HEK293T (cell line): ENCODE data around the gene HCK.

Experiments
- CTCF ChIA-PET: fragments of 350-600 bp; formaldehyde crosslinking; extraction: SDS; loops from one replicate; lab custom pipeline; 2021; ENCODE audit warnings: antibody characterized with exemption, inconsistent platforms; lab: Yijun Ruan, JAX
- POLR2A ChIA-PET: fragments of 350-600 bp; formaldehyde crosslinking; extraction: SDS; loops from one replicate; lab custom pipeline; 2020; ENCODE audit warnings: antibody characterized with exemption, inconsistent platforms; lab: Yijun Ruan, JAX
- DNase-seq: peaks from one replicate; pipeline ENCODE4 v3.0.0; 2012; ENCODE audit warnings: mixed read lengths; ENCODE audit errors: extremely low spot score
- ARNT ChIP-seq: fragments of 450-650 bp; IDR thresholded peaks from 2 replicates; pipeline ENCODE4 v1.6.1; 2017; ENCODE audit warnings: mild to moderate bottlenecking
- BHLHE40 ChIP-seq: fragments of 450-650 bp; IDR thresholded peaks from 2 replicates; pipeline ENCODE4 v1.6.1; 2016; ENCODE audit warnings: mild to moderate bottlenecking, moderate library complexity, borderline replicate concordance
- CTBP1 ChIP-seq: fragments of 450-650 bp; IDR thresholded peaks from 2 replicates; pipeline ENCODE4 v1.6.1; 2016; ENCODE audit warnings: borderline replicate concordance
- ELF4 ChIP-seq: fragments of 450-650 bp; IDR thresholded peaks from 2 replicates; pipeline ENCODE4 v1.6.1; 2017; ENCODE audit warnings: antibody characterized with exemption
- FOXA1 ChIP-seq: fragments of 450-650 bp; IDR thresholded peaks from 2 replicates; pipeline ENCODE4 v1.6.1; 2016; ENCODE audit warnings: mild to moderate bottlenecking
- FOXK2 ChIP-seq: fragments of 450-650 bp; IDR thresholded peaks from 2 replicates; pipeline ENCODE4 v1.6.1; 2016; ENCODE audit warnings: mild to moderate bottlenecking
- FOXM1 ChIP-seq: fragments of 450-650 bp; IDR thresholded peaks from 2 replicates; pipeline ENCODE4 v1.6.1; 2017; ENCODE audit warnings: mild to moderate bottlenecking, borderline replicate concordance
- HDGF ChIP-seq: fragments of 450-650 bp; IDR thresholded peaks from 2 replicates; pipeline ENCODE4 v1.6.1; 2017; ENCODE audit warnings: antibody characterized with exemption, borderline replicate concordance
- L3MBTL2 ChIP-seq: fragments of 450-650 bp; conservative IDR thresholded peaks from 2 replicates; pipeline ENCODE4 v1.6.1; 2016; ENCODE audit warnings: mild to moderate bottlenecking
- LEF1 ChIP-seq: fragments of 450-650 bp; IDR thresholded peaks from 2 replicates; pipeline ENCODE4 v1.6.1; 2017; ENCODE audit warnings: mild to moderate bottlenecking, borderline replicate concordance
- NFRKB ChIP-seq: fragments of 450-650 bp; IDR thresholded peaks from 2 replicates; pipeline ENCODE4 v1.6.1; 2016; ENCODE audit warnings: mild to moderate bottlenecking, moderate library complexity
- SP1 ChIP-seq: fragments of 450-650 bp; IDR thresholded peaks from 2 replicates; pipeline ENCODE4 v1.6.1; 2017
- SUZ12 ChIP-seq: fragments of 450-650 bp; IDR thresholded peaks from 2 replicates; pipeline ENCODE4 v1.6.1; 2016; ENCODE audit warnings: mild to moderate bottlenecking
- TARDBP ChIP-seq: fragments of 450-650 bp; IDR thresholded peaks from 2 replicates; pipeline ENCODE4 v1.6.1; 2016
- ZNF384 ChIP-seq: fragments of 450-650 bp; IDR thresholded peaks from 2 replicates; pipeline ENCODE4 v1.6.1; 2016
- TF ChIP-seq, protein P1 (sequence below): fragments of 450-650 bp; IDR thresholded peaks from 2 replicates; pipeline ENCODE4 v1.6.1; 2016

Gene HCK

DNA sequence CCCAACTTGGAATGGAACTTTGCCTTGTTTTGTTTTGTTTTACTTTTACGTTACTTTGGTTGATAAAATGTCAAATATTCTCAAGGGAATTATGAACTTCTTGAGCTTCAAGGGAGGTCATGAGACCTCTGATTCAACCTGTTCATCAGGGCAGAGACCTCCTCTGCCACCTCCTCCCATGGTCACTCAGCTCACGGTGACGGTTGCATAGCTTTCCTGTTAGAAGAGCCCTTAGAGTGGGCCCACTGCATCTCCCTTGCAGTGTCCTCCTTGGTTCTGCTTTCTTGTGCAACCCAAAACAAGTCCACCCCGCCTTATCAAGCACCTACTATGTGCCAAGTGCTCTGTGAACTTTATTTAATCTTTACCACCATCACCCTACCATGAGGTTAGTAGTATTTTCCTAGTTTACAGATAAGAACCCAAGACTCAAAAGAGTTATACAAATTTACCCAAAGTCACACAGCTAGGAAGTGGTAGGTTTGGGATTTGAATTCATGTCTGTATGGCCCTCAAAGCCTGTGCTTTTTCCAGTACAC, 72.9 kb downstream of the HCK start:
- no peak for TF ChIP-seq SUZ12
- POLR2A ChIA-PET, result no interaction called here
- CTCF ChIA-PET, result no interaction called here
- DNase-seq, result no peak

DNA sequence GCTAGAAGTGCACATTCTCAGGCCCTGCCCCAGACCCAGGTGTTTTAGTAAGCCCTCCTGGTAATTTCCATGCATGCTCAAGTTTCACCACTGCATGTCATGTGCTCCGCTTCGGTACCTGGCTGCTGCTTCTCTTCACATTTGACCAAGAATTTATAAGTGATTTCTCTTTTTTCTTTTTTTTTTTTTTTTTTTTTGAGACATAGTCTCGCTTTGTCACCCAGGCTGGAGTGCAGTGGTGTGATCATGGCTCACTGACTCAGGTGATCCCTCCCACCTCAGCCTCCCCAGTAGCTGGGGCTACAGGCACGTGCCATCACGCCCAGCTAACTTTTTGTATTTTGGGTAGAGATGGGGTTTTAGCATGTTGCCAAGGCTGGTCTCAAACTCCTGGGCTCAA, 73.5 kb downstream of the HCK start:
- ChIA-PET CTCF (no interaction called here), POLR2A (no interaction called here)
- DNase-seq, result no peak
- TF ChIP-seq LEF1 (no peak), ELF4 (no peak), HDGF (no peak), FOXA1 (no peak), ARNT (no peak), FOXK2 (no peak), SUZ12 (no peak), CTBP1 (no peak), FOXM1 (no peak), TARDBP (no peak), SP1 (no peak), NFRKB (no peak), ZNF384 (no peak), L3MBTL2 (no peak), BHLHE40 (no peak)
- TF ChIP-seq, protein P1, sequence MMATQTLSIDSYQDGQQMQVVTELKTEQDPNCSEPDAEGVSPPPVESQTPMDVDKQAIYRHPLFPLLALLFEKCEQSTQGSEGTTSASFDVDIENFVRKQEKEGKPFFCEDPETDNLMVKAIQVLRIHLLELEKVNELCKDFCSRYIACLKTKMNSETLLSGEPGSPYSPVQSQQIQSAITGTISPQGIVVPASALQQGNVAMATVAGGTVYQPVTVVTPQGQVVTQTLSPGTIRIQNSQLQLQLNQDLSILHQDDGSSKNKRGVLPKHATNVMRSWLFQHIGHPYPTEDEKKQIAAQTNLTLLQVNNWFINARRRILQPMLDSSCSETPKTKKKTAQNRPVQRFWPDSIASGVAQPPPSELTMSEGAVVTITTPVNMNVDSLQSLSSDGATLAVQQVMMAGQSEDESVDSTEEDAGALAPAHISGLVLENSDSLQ, result no peak

DNA sequence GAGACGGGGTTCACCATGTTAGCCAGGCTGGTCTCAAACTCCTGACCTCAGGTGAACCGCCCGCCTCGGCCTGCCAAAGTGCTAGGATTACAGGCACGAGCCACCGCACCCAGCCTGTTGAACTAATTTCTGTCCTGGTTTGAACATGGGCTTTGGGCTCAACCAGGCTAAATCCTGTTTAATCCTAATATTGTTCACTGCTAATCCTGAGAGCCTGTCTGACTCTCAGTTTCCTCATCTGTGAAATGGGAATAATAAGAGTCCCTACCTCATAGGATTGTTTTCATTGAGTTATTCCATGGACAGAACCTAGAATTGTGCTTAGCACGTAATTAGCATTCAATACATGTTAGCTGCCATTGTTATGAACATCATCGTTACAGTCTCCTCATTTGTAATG, 74.9 kb downstream of the HCK start:
- ChIA-PET POLR2A (no interaction called here), CTCF (no interaction called here)
- no peak for DNase-seq
- TF ChIP-seq FOXM1, result no peak
- no peak for TF ChIP-seq FOXK2
- TF ChIP-seq ELF4, result no peak
- TF ChIP-seq, protein P1, result no peak
- no peak for TF ChIP-seq LEF1
- no peak for TF ChIP-seq ZNF384
- no peak for TF ChIP-seq SP1
- TF ChIP-seq FOXA1, result no peak
- TF ChIP-seq HDGF, result no peak
- no peak for TF ChIP-seq BHLHE40
- no peak for TF ChIP-seq TARDBP
- no peak for TF ChIP-seq CTBP1
- no peak for TF ChIP-seq L3MBTL2
- TF ChIP-seq SUZ12, result no peak

DNA sequence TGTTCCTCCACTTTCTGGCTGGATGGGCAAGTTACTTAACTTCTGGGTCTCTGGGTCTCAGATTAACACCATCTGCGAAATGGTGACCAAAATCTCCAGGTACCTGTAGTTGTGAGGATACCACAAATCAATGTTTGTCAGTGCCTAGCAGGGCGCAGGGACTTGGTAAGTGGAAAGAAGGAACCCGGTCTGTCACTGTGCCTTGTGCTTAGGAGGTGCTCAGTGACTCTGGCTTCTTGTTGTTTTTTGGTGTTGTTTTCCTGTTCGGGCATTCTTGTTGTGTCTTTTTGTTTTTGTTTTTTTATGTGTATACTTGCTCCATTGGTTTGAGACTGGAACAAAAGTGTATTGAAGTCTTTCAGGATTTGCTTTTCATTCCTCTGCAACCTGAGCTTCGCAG, 75.3 kb downstream of the HCK start:
- ChIA-PET CTCF (interaction anchor here (0.7 kb wide), 1 partner anchor 11 kb away, joined by 3 read pairs; no protein-coding TSS in a partner anchor), POLR2A (no interaction called here)
- no peak for DNase-seq
- TF ChIP-seq FOXA1 (no peak), SUZ12 (no peak), LEF1 (no peak), FOXM1 (no peak), SP1 (no peak), L3MBTL2 (no peak), NFRKB (no peak), ARNT (no peak), TARDBP (no peak), HDGF (no peak), ZNF384 (no peak), CTBP1 (no peak), ELF4 (no peak), FOXK2 (no peak), BHLHE40 (no peak)
- TF ChIP-seq, protein P1, result no peak

DNA sequence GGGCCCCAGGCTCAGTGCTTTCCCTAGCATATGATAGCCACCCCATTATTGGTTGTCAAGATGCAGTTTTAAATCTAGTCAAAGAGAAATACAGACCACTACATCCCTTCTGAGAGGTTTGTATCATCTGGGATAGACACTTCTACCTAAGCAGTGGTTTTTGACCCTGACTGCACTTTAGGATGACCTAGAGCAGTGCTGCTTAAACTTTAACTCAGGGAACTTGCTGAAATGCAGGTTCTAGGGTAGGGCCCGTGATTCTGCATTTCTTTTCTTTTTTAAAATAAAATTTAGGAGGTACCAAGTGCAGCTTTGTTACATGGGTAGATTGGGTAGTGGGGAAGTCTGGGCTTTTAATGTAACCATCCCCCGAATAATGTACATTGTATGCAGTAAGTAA, 76.1 kb downstream of the HCK start:
- DNase-seq, result no peak
- ChIA-PET POLR2A (no interaction called here), CTCF (interaction anchor here (0.7 kb wide), 1 partner anchor 117 kb away, joined by 4 read pairs; no protein-coding TSS in a partner anchor)
- no peak for TF ChIP-seq SP1
- no peak for TF ChIP-seq ZNF384
- no peak for TF ChIP-seq FOXA1
- no peak for TF ChIP-seq TARDBP
- TF ChIP-seq ELF4, result no peak
- TF ChIP-seq, protein P1, result no peak
- no peak for TF ChIP-seq HDGF
- no peak for TF ChIP-seq ARNT

DNA sequence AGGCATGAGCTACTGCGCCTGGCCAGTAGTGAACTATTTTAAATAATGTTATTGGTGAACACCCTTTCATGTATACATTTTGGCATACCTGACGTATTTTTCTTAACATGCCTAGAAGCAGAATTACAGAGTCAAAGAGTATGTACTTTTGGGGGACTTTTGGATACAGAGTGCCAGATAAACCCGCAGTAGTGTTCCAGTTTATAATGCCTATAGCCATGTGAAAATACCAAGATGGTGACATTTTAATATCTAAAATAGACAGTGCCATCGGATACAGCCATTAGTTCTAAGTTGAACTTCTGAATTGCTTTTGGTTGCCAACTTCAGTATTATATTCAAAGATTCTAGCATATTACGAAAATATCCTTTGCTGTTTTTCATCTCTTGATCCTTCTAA, 77.8 kb downstream of the HCK start:
- ChIA-PET POLR2A (no interaction called here), CTCF (no interaction called here)
- DNase-seq, result no peak
- TF ChIP-seq SUZ12, result no peak
- no peak for TF ChIP-seq TARDBP
- no peak for TF ChIP-seq ELF4
- no peak for TF ChIP-seq ARNT
- no peak for TF ChIP-seq SP1
- no peak for TF ChIP-seq HDGF
- TF ChIP-seq L3MBTL2, result no peak
- no peak for TF ChIP-seq FOXM1
- TF ChIP-seq LEF1, result no peak
- no peak for TF ChIP-seq ZNF384
- TF ChIP-seq, protein P1, result no peak
- no peak for TF ChIP-seq NFRKB
- TF ChIP-seq CTBP1, result no peak
- TF ChIP-seq BHLHE40, result no peak
- TF ChIP-seq FOXK2, result no peak
- no peak for TF ChIP-seq FOXA1
